Astrocyte (in vitro differentiated cells and primary cell): Measurements from ENCODE around the gene RXFP1. TPM values are rescaled to one million over a fixed set of nuclear protein-coding genes. Genes with fewer than 3 reads are reported as not detected.

ENCODE experiments used
- DNase-seq: peaks from one replicate; pipeline ENCODE4 v3.0.0-alpha.2; 2010; ENCODE audit warnings: low read depth
- FAIRE-seq: peaks from 2 replicates; lab custom pipeline; 2011; peaks lifted over from hg19 to GRCh38; lab: Jason Lieb, UNC
- H2AFZ ChIP-seq: 2 replicates; pipeline ENCODE4 v1.6.0; 2012; ENCODE audit warnings: low read depth, low read length, inconsistent platforms
- H3K27ac ChIP-seq: 2 replicates; pipeline ENCODE4 v1.5.1; 2011; ENCODE audit warnings: low read depth, low read length, inconsistent platforms
- H3K27me3 ChIP-seq: 2 replicates; pipeline ENCODE4 v1.6.0; 2011; ENCODE audit warnings: low read length, inconsistent platforms; ENCODE audit not compliant: insufficient read depth
- H3K36me3 ChIP-seq: 2 replicates; pipeline ENCODE4 v1.5.1; 2011; ENCODE audit warnings: low read length, inconsistent platforms; ENCODE audit not compliant: insufficient read depth
- H3K4me1 ChIP-seq: 2 replicates; pipeline ENCODE4 v1.5.1; 2011; ENCODE audit warnings: low read length, inconsistent platforms; ENCODE audit not compliant: insufficient read depth
- H3K4me2 ChIP-seq: 2 replicates; pipeline ENCODE4 v1.6.0; 2012; ENCODE audit warnings: low read length, inconsistent platforms
- H3K4me3 ChIP-seq: 2 replicates; pipeline ENCODE4 v1.5.1; 2011; ENCODE audit warnings: low read depth, mild to moderate bottlenecking, low read length, inconsistent platforms; ENCODE audit not compliant: insufficient read depth
- H3K79me2 ChIP-seq: 2 replicates; pipeline ENCODE4 v1.6.0; 2012; ENCODE audit warnings: mild to moderate bottlenecking, low read length, inconsistent platforms; ENCODE audit not compliant: insufficient read depth
- H3K9ac ChIP-seq: 2 replicates; pipeline ENCODE4 v1.6.0; 2012; ENCODE audit warnings: mild to moderate bottlenecking, low read length, inconsistent platforms
- H3K9me3 ChIP-seq: 2 replicates; pipeline ENCODE4 v1.5.1; 2012; ENCODE audit warnings: low read depth, mild to moderate bottlenecking, low read length, inconsistent platforms; ENCODE audit not compliant: insufficient read depth
- H4K20me1 ChIP-seq: 2 replicates; pipeline ENCODE4 v1.6.0; 2012; ENCODE audit warnings: low read length, inconsistent platforms; ENCODE audit not compliant: insufficient read depth
- H3K27ac Mint-ChIP-seq: one replicate; pipeline ENCODE4 v1.8.0; 2021; ENCODE audit warnings: mild to moderate bottlenecking, mixed read lengths; ENCODE audit not compliant: unreplicated experiment
- H3K27me3 Mint-ChIP-seq: one replicate; pipeline ENCODE4 v1.8.0; 2021; ENCODE audit warnings: low read depth, mixed read lengths; ENCODE audit not compliant: unreplicated experiment
- H3K36me3 Mint-ChIP-seq: one replicate; pipeline ENCODE4 v1.8.0; 2021; ENCODE audit warnings: low read depth, mixed read lengths; ENCODE audit not compliant: unreplicated experiment
- H3K4me1 Mint-ChIP-seq: one replicate; pipeline ENCODE4 v1.8.0; 2021; ENCODE audit warnings: low read depth, mixed read lengths; ENCODE audit not compliant: unreplicated experiment
- H3K4me3 Mint-ChIP-seq: one replicate; pipeline ENCODE4 v1.8.0; 2021; ENCODE audit warnings: mild to moderate bottlenecking, moderate library complexity, mixed read lengths; ENCODE audit not compliant: unreplicated experiment
- H3K9me3 Mint-ChIP-seq: one replicate; pipeline ENCODE4 v1.8.0; 2021; ENCODE audit warnings: mild to moderate bottlenecking, mixed read lengths; ENCODE audit not compliant: unreplicated experiment
- CTCF ChIP-seq: IDR thresholded peaks from 2 replicates; pipeline ENCODE4 v1.5.1; 2011; ENCODE audit warnings: low read depth, mild to moderate bottlenecking, inconsistent platforms, low read length, moderate library complexity; ENCODE audit not compliant: insufficient read depth
- EZH2 ChIP-seq: IDR thresholded peaks from 2 replicates; pipeline ENCODE4 v1.6.1; 2012; ENCODE audit warnings: mild to moderate bottlenecking, low read length, inconsistent platforms; ENCODE audit not compliant: insufficient read depth
- total RNA-seq: library from RNA; stranded (reverse); gene quantifications from 2 replicates; pipeline ENCODE4 v1.2.1, GENCODE V29; 2021

The RXFP1 gene
- total RNA-seq, 1 donor from 2014 or later, result 0.14 TPM

- no peaks in the 10 kb centered on the region for H3K27me3 Mint-ChIP-seq
- no peak overlapping the region for H3K27ac ChIP-seq
- FAIRE-seq (no peak), DNase-seq (no peak)
- H3K4me3 ChIP-seq, result no peak overlapping the region
- H4K20me1 ChIP-seq, result no peaks in the 10 kb centered on the region
- no peaks in the 10 kb centered on the region for H3K36me3 ChIP-seq
- H3K4me2 ChIP-seq, result no peak overlapping the region
- no peaks in the 10 kb centered on the region for H3K36me3 Mint-ChIP-seq
- H3K4me1 ChIP-seq, result no peaks in the 10 kb centered on the region
- H3K9me3 Mint-ChIP-seq, result no peaks in the 10 kb centered on the region
- H3K9me3 ChIP-seq, result no peaks in the 10 kb centered on the region
- TF ChIP-seq CTCF (no peak), EZH2 (no peak)
- no peak overlapping the region for H3K27ac Mint-ChIP-seq
- no peaks in the 10 kb centered on the region for H3K4me1 Mint-ChIP-seq
- H2AFZ ChIP-seq, result no peak overlapping the region
- H3K9ac ChIP-seq, result no peak overlapping the region
- H3K79me2 ChIP-seq, result no peaks in the 10 kb centered on the region
- no peaks in the 10 kb centered on the region for H3K27me3 ChIP-seq
- H3K4me3 Mint-ChIP-seq, result no peak overlapping the region
Measured at GRCh38 chr4:158636619-158637018, 114.9 kb downstream of the RXFP1 start.

GRCh38 chr4:158644356-158644755, 122.7 kb downstream of the RXFP1 start:
- H3K27me3 ChIP-seq, result no peaks in the 10 kb centered on the region
- Mint-ChIP-seq H3K9me3 (no peaks in the 10 kb centered on the region), H3K27ac (no peak overlapping the region), H3K4me1 (no peaks in the 10 kb centered on the region), H3K27me3 (no peaks in the 10 kb centered on the region), H3K4me3 (no peak overlapping the region), H3K36me3 (no peaks in the 10 kb centered on the region)
- H3K4me3 ChIP-seq, result no peak overlapping the region
- H2AFZ ChIP-seq, result no peak overlapping the region
- no peaks in the 10 kb centered on the region for H3K36me3 ChIP-seq
- no peak for FAIRE-seq
- TF ChIP-seq CTCF (no peak), EZH2 (no peak)
- H3K4me2 ChIP-seq, result no peak overlapping the region
- no peaks in the 10 kb centered on the region for H3K79me2 ChIP-seq
- DNase-seq, result no peak
- H3K4me1 ChIP-seq, result no peaks in the 10 kb centered on the region
- no peaks in the 10 kb centered on the region for H3K9me3 ChIP-seq
- H3K9ac ChIP-seq, result no peak overlapping the region
- H3K27ac ChIP-seq, result no peak overlapping the region
- no peaks in the 10 kb centered on the region for H4K20me1 ChIP-seq

- no peaks in the 10 kb centered on the region for H3K4me1 Mint-ChIP-seq
- Histone ChIP-seq H3K4me2 (no peak overlapping the region), H3K4me3 (no peak overlapping the region), H3K27ac (no peak overlapping the region), H3K79me2 (no peaks in the 10 kb centered on the region), H3K4me1 (no peaks in the 10 kb centered on the region), H3K36me3 (no peaks in the 10 kb centered on the region), H2AFZ (no peak overlapping the region), H3K9ac (no peak overlapping the region), H3K9me3 (no peaks in the 10 kb centered on the region), H3K27me3 (no peaks in the 10 kb centered on the region), H4K20me1 (no peaks in the 10 kb centered on the region)
- no peaks in the 10 kb centered on the region for H3K9me3 Mint-ChIP-seq
- no peak overlapping the region for H3K4me3 Mint-ChIP-seq
- no peak for DNase-seq
- FAIRE-seq, result no peak
- TF ChIP-seq CTCF, result no peak
- TF ChIP-seq EZH2, result no peak
- H3K27ac Mint-ChIP-seq, result no peak overlapping the region
- H3K27me3 Mint-ChIP-seq, result no peaks in the 10 kb centered on the region
- no peaks in the 10 kb centered on the region for H3K36me3 Mint-ChIP-seq
Measured at GRCh38 chr4:158644760-158645159, 123.1 kb downstream of the RXFP1 start.
